Astrocyte of the spinal cord (primary cell): Measurements from ENCODE around the gene PLD4.

ENCODE experiments used
- DNase-seq: peaks from one replicate; pipeline ENCODE4 v3.0.0; 2011; ENCODE audit warnings: low read depth, low spot score
- H3K4me3 ChIP-seq: 2 replicates; pipeline ENCODE4 v1.5.1; 2011; ENCODE audit warnings: low read depth, mild to moderate bottlenecking, low read length, moderate library complexity
- CTCF ChIP-seq: IDR thresholded peaks from 2 replicates; pipeline ENCODE4 v1.5.1; 2012; ENCODE audit warnings: low read depth, mild to moderate bottlenecking, low read length, inconsistent platforms
- in situ Hi-C: cut with HindIII; loops from 2 replicates; pipeline ENCODE4 v1.10.0; 2017; ENCODE audit warnings: low sequenced_read_pairs

PLD4 gene

GRCh38 chr14:104975481-104976197, 51.0 kb downstream of the PLD4 start:
- no peak overlapping the region for H3K4me3 ChIP-seq
- no peak for TF ChIP-seq CTCF
- no peak for DNase-seq
- in situ Hi-C loops = no loop called here

DNA sequence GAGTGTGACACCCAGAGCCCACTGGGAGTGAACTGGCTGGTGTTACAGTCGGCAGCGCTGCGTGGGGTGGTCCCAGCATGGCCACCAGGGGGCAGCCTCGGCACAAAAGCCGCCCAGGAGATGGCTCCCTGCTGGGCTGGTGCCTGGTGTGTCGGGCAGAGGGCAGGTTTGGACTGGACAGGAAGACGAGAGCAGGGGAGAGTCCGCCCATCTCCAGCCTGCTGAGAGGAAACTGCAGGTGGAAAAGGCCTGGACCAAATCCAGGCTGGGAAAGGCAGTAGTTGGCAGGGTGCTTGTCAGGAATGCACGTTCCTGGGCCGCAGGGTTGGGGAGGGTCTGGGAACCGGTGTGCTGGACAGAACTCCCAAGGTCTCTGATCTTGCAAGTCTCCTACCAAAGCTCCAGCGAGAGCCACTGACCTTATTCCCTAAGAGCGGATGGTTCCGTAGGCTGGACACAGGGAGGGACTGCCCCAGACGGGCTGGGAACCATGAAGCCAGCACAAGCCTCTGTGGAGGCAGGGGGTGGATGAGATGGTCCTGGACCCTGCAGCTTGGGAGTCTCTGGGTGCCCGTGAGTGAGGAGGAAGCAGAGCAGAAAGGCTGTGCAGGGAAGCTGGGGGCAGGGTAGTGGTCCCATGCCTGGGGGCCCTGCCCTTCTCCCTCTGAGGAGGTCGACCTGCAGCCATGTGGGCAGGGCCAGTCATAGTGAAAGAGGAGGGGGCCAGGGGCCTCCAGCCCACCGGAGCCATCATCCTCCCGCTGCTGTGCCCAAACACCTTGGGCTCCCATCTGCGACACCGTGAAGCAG, 51.7 kb downstream of the PLD4 start:
- in situ Hi-C loops = no loop called here
- TF ChIP-seq CTCF = peak; percentile 92
- H3K4me3 ChIP-seq = no peak overlapping the region
- peak; percentile 71 for DNase-seq

DNA sequence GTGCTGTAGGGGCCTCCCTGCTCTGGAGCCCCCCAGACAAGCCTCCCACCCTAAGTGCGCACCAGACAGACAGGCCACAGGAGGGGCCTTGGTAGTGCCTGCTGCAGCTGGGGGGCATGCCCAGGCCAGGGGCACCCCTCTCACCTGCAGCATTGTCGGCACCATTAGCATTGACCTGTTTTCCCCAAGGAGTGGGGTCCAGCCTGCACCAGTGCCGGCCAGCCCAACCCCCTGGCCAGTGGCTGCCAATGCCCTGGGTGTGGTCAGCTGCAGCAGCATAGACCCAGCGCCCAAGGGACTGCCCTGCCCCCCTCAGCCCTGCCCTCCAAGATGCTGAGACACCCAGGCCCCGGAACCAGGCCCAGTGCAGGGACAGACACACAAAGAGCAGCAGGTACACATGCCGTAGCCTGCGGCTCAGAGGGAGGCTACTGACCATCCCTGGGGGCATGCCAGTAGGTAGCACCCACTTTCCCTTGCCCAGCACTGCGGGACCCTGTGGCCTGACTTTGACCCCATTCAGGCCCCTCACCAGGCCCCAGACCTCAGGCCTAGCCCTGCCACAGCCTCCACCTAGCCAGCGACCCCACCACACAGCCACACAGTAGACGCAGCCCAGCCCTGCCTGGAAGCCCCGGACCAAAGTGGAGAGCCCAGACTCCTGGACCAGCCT, 52.5 kb downstream of the PLD4 start:
- peak overlapping the region; percentile 44 for H3K4me3 ChIP-seq
- TF ChIP-seq CTCF = no peak
- no peak for DNase-seq
- in situ Hi-C loops = no loop called here

DNA sequence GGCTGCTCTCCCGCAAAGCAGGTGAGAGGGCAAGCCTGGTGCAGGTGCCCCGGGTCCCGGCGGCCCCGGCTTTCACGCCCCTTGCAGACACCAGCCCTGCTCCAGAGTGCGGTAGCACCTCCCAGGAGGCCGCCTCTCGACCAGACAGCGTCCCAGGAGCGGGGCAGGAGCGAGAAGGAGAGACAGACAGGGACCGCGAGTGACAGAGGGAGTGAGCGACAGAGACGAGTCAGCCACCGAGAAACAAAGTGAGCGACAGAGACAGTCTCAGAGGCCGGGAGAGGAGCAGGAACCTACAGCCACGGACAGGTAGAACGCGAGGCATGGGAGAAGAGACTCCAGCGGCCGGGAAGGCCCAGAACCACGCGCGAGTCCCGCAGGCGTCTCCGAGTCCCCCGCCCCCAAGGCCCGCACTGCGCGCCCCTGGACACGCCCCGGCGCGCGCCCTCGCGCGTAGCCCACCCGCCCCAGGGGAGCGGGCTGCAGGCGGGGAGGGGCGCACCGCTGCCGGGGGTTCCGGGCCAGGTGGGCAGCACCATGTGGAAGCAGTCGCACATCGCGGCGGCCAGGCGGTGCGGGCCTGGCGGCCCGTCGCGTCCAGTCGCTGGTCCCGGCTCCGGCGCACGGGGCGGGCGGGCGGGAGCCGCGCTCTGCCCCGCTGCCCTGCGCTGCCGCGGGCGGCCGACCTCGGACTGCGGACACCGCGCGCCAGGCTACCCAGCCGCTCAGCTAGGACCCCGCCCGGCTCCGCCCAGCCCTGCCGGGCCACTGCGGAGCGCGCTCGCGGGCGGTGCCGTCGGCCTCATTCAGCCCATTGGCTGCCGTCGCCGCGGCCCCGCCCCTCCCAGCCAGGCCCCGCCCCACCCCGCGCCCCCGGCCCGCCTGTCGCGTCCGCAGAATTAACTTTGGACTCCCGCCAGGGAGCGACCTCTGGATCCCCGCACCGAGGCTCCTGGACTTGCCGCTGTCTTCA, 53.3 kb downstream of the PLD4 start, which contains the start of gene AHNAK2:
Gene AHNAK2, minus strand, starts transcription at position 694 of the 973 bp plus-strand sequence. Its CDS starts 137 bp downstream, at position 557.
- peak within 1 kb of the TSS; percentile 44 for H3K4me3 ChIP-seq
- DNase-seq = peak; percentile 71

More for the DNA sequence above, 53.3 kb downstream of the PLD4 start, which contains the start of gene AHNAK2:
- no peak for TF ChIP-seq CTCF
- in situ Hi-C loops = no loop called here
